SK-N-MC (cell line): ENCODE results near the gene CPNE9.

ENCODE experiments used
- DNase-seq: peaks from one replicate; pipeline ENCODE4 v3.0.0-alpha.2; 2011; ENCODE audit warnings: low read depth, low spot score
- H3K27ac ChIP-seq: fragments of 200-600 bp; sonication (generic); 2 replicates; pipeline ENCODE4 v1.5.1; 2016; ENCODE audit warnings: mixed run types
- H3K36me3 ChIP-seq: fragments of 200-600 bp; sonication (generic); 2 replicates; pipeline ENCODE4 v1.6.1; 2017; ENCODE audit warnings: antibody characterized with exemption, low read length, mixed read lengths; ENCODE audit not compliant: insufficient read depth
- H3K4me3 ChIP-seq: fragments of 200-600 bp; sonication (generic); 2 replicates; pipeline ENCODE4 v1.5.1; 2016
- H3K9ac ChIP-seq: fragments of 200-600 bp; sonication (generic); 2 replicates; pipeline ENCODE4 v1.8.0; 2017; ENCODE audit warnings: mixed run types, mixed read lengths; ENCODE audit not compliant: insufficient read length
- H3K9me3 ChIP-seq: fragments of 200-600 bp; sonication (generic); 2 replicates; pipeline ENCODE4 v1.6.1; 2017; ENCODE audit warnings: low read depth, mild to moderate bottlenecking, antibody characterized with exemption, low read length, moderate library complexity, mixed read lengths
- EZH2 ChIP-seq: fragments of 200-600 bp; sonication (generic); IDR thresholded peaks from one replicate; pipeline ENCODE4 v1.6.1; 2017; ENCODE audit warnings: antibody characterized with exemption
- FOXP2 ChIP-seq: optimal IDR thresholded peaks from 2 replicates; pipeline ENCODE3; 2011; ENCODE audit warnings: mild to moderate bottlenecking, moderate library complexity; ENCODE audit not compliant: insufficient read depth; ENCODE audit errors: extremely low read length, control extremely low read depth
- POLR2AphosphoS5 ChIP-seq: IDR thresholded peaks from 2 replicates; pipeline ENCODE4 v1.6.1; 2012; ENCODE audit warnings: mild to moderate bottlenecking, low read depth, low read length, borderline replicate concordance

CPNE9 gene

DNA sequence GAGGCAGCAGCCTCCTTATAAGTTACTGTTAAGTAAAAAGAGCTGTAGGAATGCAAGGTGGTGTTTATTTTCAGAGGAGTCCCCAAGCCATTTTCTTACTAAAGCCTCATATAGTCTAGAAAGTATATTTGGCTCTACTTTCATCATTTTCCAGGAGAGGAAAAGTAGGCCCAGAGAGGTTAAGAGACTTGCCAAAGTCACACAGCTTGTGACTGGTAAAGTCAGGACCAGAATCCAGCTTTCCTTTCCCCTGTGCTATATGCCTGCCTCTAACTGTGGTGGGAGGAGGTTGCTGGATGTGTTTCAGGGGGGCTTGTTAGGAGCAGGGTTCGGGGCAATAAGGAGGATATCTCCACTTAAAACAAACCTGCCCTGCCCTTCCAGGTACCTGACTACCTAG is 38.9 kb downstream of the CPNE9 start:
- no peak overlapping the region for H3K4me3 ChIP-seq
- no peak for DNase-seq
- H3K9me3 ChIP-seq: no peaks in the 10 kb centered on the region
- H3K27ac ChIP-seq: no peak overlapping the region
- H3K36me3 ChIP-seq: peaks cover 48% of the 10 kb centered on the region; the same call in 1 of the 2 replicates
- TF ChIP-seq POLR2AphosphoS5: no peak
- no peak for TF ChIP-seq FOXP2
- TF ChIP-seq EZH2: no peak
- no peak overlapping the region for H3K9ac ChIP-seq

GRCh38 chr3:9743548-9743947 is 39.9 kb downstream of the CPNE9 start:
- TF ChIP-seq FOXP2 (no peak), POLR2AphosphoS5 (no peak), EZH2 (no peak)
- H3K9ac ChIP-seq: no peak overlapping the region

GRCh38 chr3:9744162-9744561 is 40.5 kb downstream of the CPNE9 start:
- TF ChIP-seq FOXP2 (no peak), POLR2AphosphoS5 (no peak), EZH2 (no peak)
- no peak for DNase-seq
- Histone ChIP-seq H3K9me3 (no peaks in the 10 kb centered on the region), H3K36me3 (peaks cover 37% of the 10 kb centered on the region; the same call in 1 of the 2 replicates), H3K4me3 (no peak overlapping the region), H3K27ac (no peak overlapping the region), H3K9ac (no peak overlapping the region)

More at GRCh38 chr3:9743548-9743947, 39.9 kb downstream of the CPNE9 start:
- DNase-seq: no peak
- H3K27ac ChIP-seq: no peak overlapping the region
- H3K36me3 ChIP-seq: peaks cover 43% of the 10 kb centered on the region; the same call in 1 of the 2 replicates
- no peak overlapping the region for H3K4me3 ChIP-seq
- no peaks in the 10 kb centered on the region for H3K9me3 ChIP-seq

GRCh38 chr3:9745521-9745920 is 41.9 kb downstream of the CPNE9 start:
- no peaks in the 10 kb centered on the region for H3K9me3 ChIP-seq
- H3K36me3 ChIP-seq: peaks cover 29% of the 10 kb centered on the region; the same call in 1 of the 2 replicates
- no peak for TF ChIP-seq EZH2
- TF ChIP-seq FOXP2: no peak
- no peak for TF ChIP-seq POLR2AphosphoS5
- no peak for DNase-seq
- no peak overlapping the region for H3K4me3 ChIP-seq
- H3K9ac ChIP-seq: no peak overlapping the region
- no peak overlapping the region for H3K27ac ChIP-seq

GRCh38 chr3:9746330-9746729 is 42.7 kb downstream of the CPNE9 start:
- no peak for TF ChIP-seq EZH2
- TF ChIP-seq POLR2AphosphoS5: no peak
- TF ChIP-seq FOXP2: no peak
- H3K9me3 ChIP-seq: no peaks in the 10 kb centered on the region
- H3K9ac ChIP-seq: no peak overlapping the region
- H3K27ac ChIP-seq: no peak overlapping the region
- no peak for DNase-seq
- no peak overlapping the region for H3K4me3 ChIP-seq
- H3K36me3 ChIP-seq: peaks cover 29% of the 10 kb centered on the region; the same call in 1 of the 2 replicates

DNA sequence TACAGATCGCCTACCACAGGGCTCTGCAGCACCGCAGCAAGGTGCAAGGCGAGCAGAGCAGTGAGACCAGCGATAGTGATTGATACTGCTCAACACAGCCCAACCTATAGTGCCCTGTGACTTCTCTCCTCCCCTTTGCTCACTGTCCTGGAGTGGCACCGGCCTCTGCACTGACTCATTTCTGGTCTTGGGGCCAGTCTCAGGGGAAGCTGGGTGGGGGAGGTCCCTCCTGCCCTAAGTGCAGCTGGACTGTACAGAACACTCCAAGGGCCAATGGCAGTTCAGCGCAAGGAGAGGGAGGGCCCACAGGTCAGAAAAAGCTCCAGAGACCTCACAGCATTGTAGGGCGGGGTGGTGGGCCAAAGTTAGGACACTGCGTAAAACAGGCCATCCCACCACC is 43.6 kb downstream of the CPNE9 start:
- H3K27ac ChIP-seq: no peak overlapping the region
- no peaks in the 10 kb centered on the region for H3K9me3 ChIP-seq
- H3K9ac ChIP-seq: no peak overlapping the region
- no peak for TF ChIP-seq FOXP2
- H3K4me3 ChIP-seq: no peak overlapping the region
- no peak for DNase-seq
- H3K36me3 ChIP-seq: peaks cover 22% of the 10 kb centered on the region; the same call in 1 of the 2 replicates

GRCh38 chr3:9748031-9748430 is 44.4 kb downstream of the CPNE9 start:
- Histone ChIP-seq H3K9me3 (no peaks in the 10 kb centered on the region), H3K36me3 (peaks cover 14% of the 10 kb centered on the region; the same call in 1 of the 2 replicates), H3K27ac (no peak overlapping the region), H3K9ac (no peak overlapping the region), H3K4me3 (no peak overlapping the region)
- TF ChIP-seq POLR2AphosphoS5: no peak
- TF ChIP-seq FOXP2: no peak
- TF ChIP-seq EZH2: no peak
- DNase-seq: no peak

GRCh38 chr3:9749296-9749644 is 45.6 kb downstream of the CPNE9 start:
- H3K4me3 ChIP-seq: peak overlapping the region; percentile 85
- peaks cover 8% of the 10 kb centered on the region; the same call in 1 of the 2 replicates for H3K36me3 ChIP-seq
- H3K9ac ChIP-seq: peak overlapping the region; percentile 55
- H3K9me3 ChIP-seq: no peaks in the 10 kb centered on the region
- DNase-seq: no peak
- H3K27ac ChIP-seq: peak overlapping the region; percentile 67
- TF ChIP-seq FOXP2 (no peak), POLR2AphosphoS5 (no peak), EZH2 (no peak)

GRCh38 chr3:9749645-9750555 is 46.3 kb downstream of the CPNE9 start, which contains the start of gene OGG1:
Gene OGG1, plus strand, starts transcription at chr3:9749952. Its CDS starts 335 bp downstream, at chr3:9750287.
- peak within 1 kb of the TSS; percentile 73 for H3K9ac ChIP-seq
- DNase-seq: peak; percentile 65
- peak within 1 kb of the TSS; percentile 85 for H3K4me3 ChIP-seq
- H3K9me3 ChIP-seq: no peaks in the 10 kb centered on the region
- peak within 1 kb of the TSS; percentile 78 for H3K27ac ChIP-seq
- H3K36me3 ChIP-seq: peaks cover 5% of the 10 kb centered on the region; the same call in 1 of the 2 replicates
- TF ChIP-seq POLR2AphosphoS5: peak; percentile 57
- TF ChIP-seq FOXP2: no peak
